Chondrocyte (in vitro differentiated cells): ENCODE measurements around the gene ZNF43. TPM values are rescaled to one million over a fixed set of nuclear protein-coding genes. Genes with fewer than 3 reads are reported as not detected.
"Not testable (repeated sequence)": the region's sequence is repeated elsewhere in the genome, so short reads cannot be mapped to it uniquely, and the experiment has no call there.

Experiments
- DNase-seq: peaks from one replicate; pipeline ENCODE4 v3.0.0; 2021; ENCODE audit warnings: mixed read lengths, low spot score
- H3K27ac Mint-ChIP-seq: one replicate; pipeline ENCODE4 v1.8.0; 2021; ENCODE audit warnings: mild to moderate bottlenecking, moderate library complexity, mixed read lengths; ENCODE audit not compliant: unreplicated experiment
- H3K27me3 Mint-ChIP-seq: 2 replicates; pipeline ENCODE4 v1.8.0; 2021; ENCODE audit warnings: low read depth, mixed read lengths
- H3K36me3 Mint-ChIP-seq: 2 replicates; pipeline ENCODE4 v1.8.0; 2021; ENCODE audit warnings: low read depth, mixed read lengths
- H3K4me1 Mint-ChIP-seq: 2 replicates; pipeline ENCODE4 v1.8.0; 2021; ENCODE audit warnings: low read depth, mild to moderate bottlenecking, mixed read lengths
- H3K4me3 Mint-ChIP-seq: one replicate; pipeline ENCODE4 v1.8.0; 2021; ENCODE audit warnings: mild to moderate bottlenecking, moderate library complexity, mixed read lengths; ENCODE audit not compliant: unreplicated experiment
- H3K9me3 Mint-ChIP-seq: 2 replicates; pipeline ENCODE4 v1.8.0; 2021; ENCODE audit warnings: low read depth, mixed read lengths
- CTCF ChIP-seq: fragments of 200-600 bp; sonication (generic); IDR thresholded peaks from 2 replicates; pipeline ENCODE4 v1.5.0; 2021; ENCODE audit warnings: antibody characterized with exemption, mild to moderate bottlenecking, moderate library complexity
- long read RNA-seq: library from polyadenylated mRNA; stranded (forward); transcript quantifications from one replicate; pipeline ENCODE4 v2.0.0, GENCODE V29; 2021
- total RNA-seq: library from RNA; stranded (reverse); gene quantifications from 3 replicates; pipeline ENCODE4 v1.2.1, GENCODE V29; 2021

ZNF43 gene
- 7.9 to 25.0 TPM (median 9.2 TPM) in 3 replicates for total RNA-seq
- long read RNA-seq, transcript ZNF43-201 (4 exons, 2,881 nt), result major isoform, 8 of 9 reads
- long read RNA-seq, partial matches to known transcripts, result 0 of 9 reads
- long read RNA-seq, other reads (novel, unspliced or antisense), result 1 of 9 reads

GRCh38 chr19:21835810-21836444, at the start of gene ZNF43:
Gene ZNF43 (minus strand): TSS chr19:21836182. CDS start chr19:21836038, 144 bp downstream.
- H3K36me3 Mint-ChIP-seq, result peaks cover 19% of the 10 kb centered on the region
- H3K27me3 Mint-ChIP-seq, result no peaks in the 10 kb centered on the region
- TF ChIP-seq CTCF, result peak; percentile 16
- DNase-seq, result peak; percentile 97
- peak within 1 kb of the TSS; percentile 100 for H3K27ac Mint-ChIP-seq
- H3K4me1 Mint-ChIP-seq, result peaks cover 16% of the 10 kb centered on the region
- peak within 1 kb of the TSS; percentile 100 for H3K4me3 Mint-ChIP-seq
- H3K9me3 Mint-ChIP-seq, result peaks cover 8% of the 10 kb centered on the region

GRCh38 chr19:21885516-21885915, 49.5 kb upstream of the ZNF43 start:
- H3K4me1 Mint-ChIP-seq, H3K27me3 Mint-ChIP-seq, H3K27ac Mint-ChIP-seq, H3K36me3 Mint-ChIP-seq, DNase-seq, H3K4me3 Mint-ChIP-seq: not testable (repeated sequence)
- H3K9me3 Mint-ChIP-seq, result peaks cover 65% of the 10 kb centered on the region

- H3K36me3 Mint-ChIP-seq, H3K27me3 Mint-ChIP-seq, H3K4me3 Mint-ChIP-seq, DNase-seq, H3K27ac Mint-ChIP-seq, H3K4me1 Mint-ChIP-seq: not testable (repeated sequence)
- H3K9me3 Mint-ChIP-seq, result peaks cover 68% of the 10 kb centered on the region
These were observed 48.8 kb upstream of the ZNF43 start for GRCh38 chr19:21884786-21885185.

DNA sequence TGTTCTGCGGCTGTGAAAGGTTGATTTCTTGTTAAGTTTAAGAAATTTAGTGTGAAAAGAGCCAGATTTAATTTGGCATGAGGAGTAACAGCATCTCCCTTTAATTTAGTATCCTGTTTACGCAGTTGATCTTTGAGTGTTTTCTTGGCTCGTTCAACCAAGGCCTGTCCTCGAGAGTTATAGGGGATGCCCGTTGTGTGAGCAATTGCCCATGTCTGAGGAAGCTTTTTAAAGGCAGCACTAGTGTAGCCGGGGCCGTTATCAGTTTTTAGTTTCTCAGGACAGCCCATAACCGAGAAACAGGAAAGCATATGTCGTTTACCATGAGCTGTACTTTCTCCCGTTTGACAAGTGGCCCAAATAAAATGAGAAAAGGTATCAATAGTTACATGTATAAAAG, 47.5 kb upstream of the ZNF43 start:
- Mint-ChIP-seq H3K4me1 (no peaks in the 10 kb centered on the region), H3K9me3 (peaks cover 67% of the 10 kb centered on the region), H3K36me3 (no peaks in the 10 kb centered on the region), H3K27me3 (no peaks in the 10 kb centered on the region), H3K27ac (no peak overlapping the region), H3K4me3 (no peak overlapping the region)
- no peak for DNase-seq
- no peak for TF ChIP-seq CTCF

DNA sequence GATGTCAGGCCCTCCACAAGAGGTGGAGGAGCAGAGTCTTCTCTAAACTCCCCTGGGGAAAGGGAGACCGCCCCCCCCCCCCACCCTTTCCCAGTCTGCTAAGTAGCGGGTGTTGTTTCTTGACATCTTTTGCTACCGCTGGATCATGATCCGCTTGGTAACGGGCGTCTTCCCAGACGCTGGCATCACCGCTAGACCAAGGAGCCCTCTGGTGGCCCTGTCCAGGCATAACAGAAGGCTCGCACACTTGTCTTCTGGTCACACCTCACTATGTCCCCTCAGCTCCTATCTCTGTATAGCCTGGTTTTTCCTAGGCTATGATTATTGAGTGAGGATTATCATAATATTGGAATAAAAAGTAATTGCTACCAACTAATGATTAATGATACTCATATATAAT, 44.8 kb upstream of the ZNF43 start:
- H3K4me1 Mint-ChIP-seq, H3K4me3 Mint-ChIP-seq, DNase-seq, H3K27ac Mint-ChIP-seq, H3K36me3 Mint-ChIP-seq, H3K27me3 Mint-ChIP-seq: not testable (repeated sequence)
- peak; percentile 45 for TF ChIP-seq CTCF
- H3K9me3 Mint-ChIP-seq, result peaks cover 71% of the 10 kb centered on the region

- no peak for DNase-seq
- Mint-ChIP-seq H3K27ac (no peak overlapping the region), H3K9me3 (peaks cover 57% of the 10 kb centered on the region)
These were observed 42.7 kb upstream of the ZNF43 start for GRCh38 chr19:21878646-21879045.

More at GRCh38 chr19:21878646-21879045, 42.7 kb upstream of the ZNF43 start:
- H3K4me1 Mint-ChIP-seq, result no peaks in the 10 kb centered on the region
- no peak for TF ChIP-seq CTCF
- no peaks in the 10 kb centered on the region for H3K27me3 Mint-ChIP-seq
- H3K4me3 Mint-ChIP-seq, result no peak overlapping the region
- H3K36me3 Mint-ChIP-seq, result no peaks in the 10 kb centered on the region
